Measurements from ENCODE around the gene CKAP4. TPM values are rescaled to one million over a fixed set of nuclear protein-coding genes. Genes with fewer than 3 reads are reported as not detected.

The CKAP4 gene
- total RNA-seq, 1 experiment from 2014 or later = 39.1 TPM

DNA sequence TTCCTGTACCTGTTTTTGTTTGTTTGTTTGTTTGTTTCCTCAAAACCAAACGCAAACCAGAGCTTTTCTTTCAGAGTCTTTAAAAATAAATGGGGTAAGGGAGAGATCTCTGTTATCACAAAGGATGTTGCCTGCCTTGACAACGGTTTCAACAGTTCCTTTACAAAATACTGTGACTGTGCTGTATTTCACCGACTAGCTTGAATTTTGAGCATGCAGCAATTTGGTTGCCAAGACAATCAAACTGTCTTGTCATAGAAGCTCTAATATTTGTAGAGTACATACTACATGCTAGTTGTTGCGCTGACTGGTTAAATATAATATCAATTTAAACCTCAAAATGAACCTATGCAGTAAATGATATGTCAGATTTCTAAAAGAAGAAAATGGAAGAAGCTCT lies 32.3 kb upstream of the CKAP4 start:
- in situ Hi-C loops (cut with HindIII; ENCODE audit: low pct_unique_long_range_greater_than_20kb, low sequenced_read_pairs) = no loop called here
- DNase-seq (ENCODE audit: low read depth) = no peak

DNA sequence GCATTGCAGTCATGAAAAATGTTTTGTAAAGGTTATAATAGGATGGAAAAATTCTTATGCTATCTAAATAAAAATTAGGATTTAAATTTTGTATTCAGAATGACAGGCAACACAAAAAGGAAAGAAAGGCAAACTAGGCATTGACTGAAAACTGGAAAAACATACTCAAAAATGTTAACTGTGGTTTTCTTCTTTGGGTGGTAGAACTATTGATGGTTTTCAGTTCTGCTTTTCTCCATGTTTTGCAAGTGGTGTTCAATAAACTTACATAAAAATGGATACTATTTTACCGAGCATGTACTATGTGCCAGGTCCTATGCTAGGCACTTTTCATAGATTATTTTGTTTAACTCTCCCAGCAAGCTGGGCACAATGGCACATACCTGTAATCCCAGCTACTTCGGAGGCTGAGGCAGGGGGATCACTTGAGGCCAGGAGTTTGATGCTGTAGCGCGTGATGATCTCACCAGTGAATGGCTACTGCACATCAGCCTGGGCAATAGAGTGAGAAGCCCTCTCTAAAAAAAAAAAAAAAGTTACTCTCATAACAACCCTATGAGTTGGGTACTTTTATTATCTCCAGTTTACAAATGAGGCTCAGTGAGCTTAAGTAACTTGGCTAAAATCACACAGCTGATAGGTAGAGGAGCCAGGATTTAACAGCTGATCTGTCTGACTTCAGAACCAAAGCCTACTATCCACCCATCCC lies 28.4 kb upstream of the CKAP4 start:
- in situ Hi-C loops (cut with HindIII; ENCODE audit: low pct_unique_long_range_greater_than_20kb, low sequenced_read_pairs) = no loop called here
- no peak for DNase-seq (ENCODE audit: low read depth)

DNA sequence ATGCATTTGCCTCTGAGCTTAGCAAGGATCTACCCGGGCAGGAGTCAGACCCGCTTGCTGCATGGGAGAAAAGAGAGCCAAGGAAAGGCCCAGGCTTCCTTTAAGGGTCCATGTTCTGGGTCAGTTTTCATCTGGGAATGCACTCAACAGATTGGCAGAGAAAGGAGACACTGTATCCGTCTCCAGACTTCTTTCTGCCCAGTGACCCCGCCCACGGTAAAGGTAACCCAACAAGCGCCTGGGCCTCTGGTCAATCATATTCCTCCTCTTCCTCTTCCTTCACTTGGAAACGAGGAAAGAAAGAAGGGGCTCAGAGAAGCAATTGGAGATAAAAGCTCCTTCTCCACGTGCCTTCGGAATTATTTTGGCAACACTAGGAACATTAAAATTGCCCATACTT lies 27.6 kb upstream of the CKAP4 start:
- DNase-seq (ENCODE audit: low read depth) = no peak
- in situ Hi-C loops (cut with HindIII; ENCODE audit: low pct_unique_long_range_greater_than_20kb, low sequenced_read_pairs) = no loop called here

DNA sequence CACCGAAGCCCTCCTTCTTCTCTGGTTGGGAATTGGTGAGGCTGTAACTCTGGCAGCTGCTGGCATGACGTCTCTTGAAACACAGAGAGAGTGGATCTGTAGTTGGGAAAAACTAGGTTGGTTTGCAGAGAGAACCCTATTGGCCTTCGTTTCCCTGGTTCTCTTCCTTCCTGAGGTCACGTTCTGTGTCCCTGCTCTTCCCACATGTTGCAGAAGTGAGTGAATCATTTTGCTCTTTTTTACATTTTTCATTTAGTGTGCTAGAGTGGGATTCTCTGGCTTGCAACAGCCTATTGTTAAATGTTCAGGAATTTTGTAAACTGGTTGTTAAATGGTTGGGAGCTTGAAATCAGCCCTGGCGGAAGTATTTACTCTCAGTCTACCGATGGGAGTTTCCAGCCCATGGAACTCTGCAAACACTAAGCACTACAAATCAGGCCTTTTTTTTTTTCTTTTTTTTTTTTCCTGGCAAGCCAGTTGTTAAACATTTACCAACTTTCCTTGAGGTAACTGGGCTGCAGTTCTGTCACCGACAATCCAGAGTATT lies 26.8 kb upstream of the CKAP4 start:
- DNase-seq (ENCODE audit: low read depth) = no peak
- in situ Hi-C loops (cut with HindIII; ENCODE audit: low pct_unique_long_range_greater_than_20kb, low sequenced_read_pairs) = no loop called here

DNA sequence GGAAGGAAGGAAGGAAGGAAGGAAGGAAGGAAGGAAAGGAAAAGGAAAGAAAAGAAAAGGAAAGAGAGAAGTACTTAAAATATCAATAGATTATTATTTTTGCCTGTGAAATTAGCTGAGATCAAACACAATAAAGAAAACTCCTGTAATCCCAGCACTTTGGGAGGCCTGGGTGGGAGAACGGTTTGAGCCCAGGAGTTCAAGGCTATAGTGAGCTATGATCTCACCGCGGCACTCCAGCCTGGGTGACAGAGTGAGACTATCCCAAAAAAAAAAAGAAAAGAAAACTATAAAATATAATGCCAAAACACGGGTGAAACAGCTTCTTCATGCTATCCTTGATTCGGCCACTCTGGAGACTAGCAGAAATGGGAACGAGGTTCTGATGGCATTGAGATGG lies 26.2 kb upstream of the CKAP4 start:
- in situ Hi-C loops (cut with HindIII; ENCODE audit: low pct_unique_long_range_greater_than_20kb, low sequenced_read_pairs) = no loop called here
- no peak for DNase-seq (ENCODE audit: low read depth)

DNA sequence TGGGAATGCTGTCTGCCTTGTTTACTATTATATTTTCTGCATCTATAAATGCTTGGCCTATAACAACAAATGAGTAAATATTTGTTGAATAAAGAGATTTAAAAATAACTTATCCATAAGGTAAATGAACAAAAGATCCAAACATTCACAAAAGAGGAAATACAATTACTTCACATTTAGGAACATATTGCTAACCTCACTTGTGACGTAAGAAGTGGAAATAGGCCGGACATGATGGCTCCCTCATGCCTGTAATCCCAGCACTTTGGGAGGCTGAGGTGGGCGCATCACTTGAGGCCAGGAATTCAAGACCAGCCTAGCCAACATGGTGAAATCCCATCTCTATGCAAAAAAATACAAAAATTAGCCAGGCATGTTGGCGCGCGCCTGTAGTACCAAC lies 25.7 kb upstream of the CKAP4 start:
- in situ Hi-C loops (cut with HindIII; ENCODE audit: low pct_unique_long_range_greater_than_20kb, low sequenced_read_pairs) = no loop called here
- DNase-seq (ENCODE audit: low read depth) = no peak

DNA sequence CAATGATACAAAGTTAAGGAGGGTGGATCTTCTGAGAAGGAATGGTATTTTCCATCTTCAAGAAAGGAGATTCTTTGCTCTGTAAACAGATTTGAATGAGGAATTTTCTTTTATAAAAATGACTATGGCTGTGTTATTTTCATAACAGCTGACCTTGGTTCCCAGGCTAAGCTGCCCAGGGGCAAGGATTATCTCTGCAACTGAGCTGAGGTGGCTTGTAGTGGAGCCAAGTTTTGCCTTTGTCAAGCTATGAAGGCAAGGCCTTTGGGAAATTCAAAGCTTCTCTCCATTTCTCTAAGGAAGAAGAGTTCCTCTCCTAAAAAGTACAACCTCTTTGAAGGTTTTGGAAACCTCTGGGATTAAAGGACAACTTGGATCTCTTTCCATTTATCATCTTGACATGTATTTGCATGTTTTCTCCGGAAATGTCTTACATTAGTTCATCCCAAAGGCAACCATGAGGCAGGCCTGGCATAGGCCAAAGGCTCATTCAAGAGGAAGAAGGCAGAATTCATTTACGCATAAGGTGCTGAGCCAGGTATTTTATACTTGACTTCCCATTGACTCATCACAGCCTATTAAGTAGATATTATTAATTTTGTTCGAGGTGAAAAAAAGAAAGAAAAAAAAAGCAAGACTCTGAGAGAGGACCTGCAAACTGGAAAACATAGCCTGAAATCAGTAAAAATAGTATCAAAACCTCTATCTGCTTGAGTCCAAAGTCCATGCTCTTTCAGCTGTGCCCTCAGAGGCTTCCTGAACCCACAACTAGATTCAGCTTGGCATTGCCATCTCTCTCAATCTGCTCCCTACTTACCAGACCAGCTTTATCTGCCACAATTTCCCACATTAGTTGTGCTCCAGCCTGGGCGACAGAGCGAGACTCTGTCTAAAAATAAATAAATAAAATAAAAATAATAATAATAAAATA lies 24.0 kb upstream of the CKAP4 start:
- in situ Hi-C loops (cut with HindIII; ENCODE audit: low pct_unique_long_range_greater_than_20kb, low sequenced_read_pairs) = no loop called here
- no peak for DNase-seq (ENCODE audit: low read depth)

DNA sequence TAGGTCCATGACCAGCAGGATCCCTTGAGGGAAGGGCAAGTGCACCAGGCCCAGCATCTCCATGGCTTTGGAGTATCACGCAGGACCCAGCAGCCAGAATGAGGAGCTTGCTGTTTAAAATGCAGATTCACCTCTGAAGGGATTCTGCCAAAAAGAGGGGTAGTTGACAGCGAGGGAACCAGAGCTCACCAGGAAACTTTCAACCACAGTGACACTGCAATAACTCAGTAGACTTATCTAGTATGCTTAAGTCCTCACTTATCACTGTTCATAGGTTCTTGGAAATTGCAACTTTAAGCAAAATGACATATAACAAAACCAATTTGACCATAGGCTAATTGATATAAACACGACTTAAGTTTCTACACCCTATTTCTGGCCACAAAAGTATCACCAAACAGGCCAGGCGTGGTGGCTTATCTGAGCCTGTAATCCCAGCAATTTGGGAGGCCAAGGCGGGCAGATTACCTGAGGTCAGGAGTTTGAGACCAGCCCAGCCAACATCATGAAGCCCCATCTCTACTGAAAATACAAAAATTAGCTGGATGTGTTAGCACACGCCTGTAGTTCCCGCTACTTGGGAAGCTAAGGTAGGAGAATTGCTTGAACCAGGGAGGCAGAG lies 21.4 kb upstream of the CKAP4 start:
- no peak for DNase-seq (ENCODE audit: low read depth)
- in situ Hi-C loops (cut with HindIII; ENCODE audit: low pct_unique_long_range_greater_than_20kb, low sequenced_read_pairs) = no loop called here

DNA sequence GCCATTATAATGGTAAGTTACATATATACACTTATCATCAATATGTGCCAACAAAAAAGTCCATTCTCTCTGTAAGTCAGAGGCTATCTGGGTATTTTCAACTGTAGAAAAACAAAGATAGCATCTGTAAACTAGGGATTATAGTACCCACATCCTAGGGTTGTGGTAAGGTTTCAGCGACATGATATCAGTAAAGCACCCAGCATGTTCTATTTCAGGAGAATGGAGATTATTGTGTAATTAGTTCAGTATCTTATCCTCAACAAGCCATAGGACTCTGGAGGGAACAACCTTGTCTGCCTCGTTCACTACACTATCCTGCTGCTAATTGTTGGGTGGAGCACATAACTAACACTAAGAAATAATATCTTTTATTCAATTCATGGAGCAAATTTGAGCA lies 19.7 kb upstream of the CKAP4 start:
- in situ Hi-C loops (cut with HindIII; ENCODE audit: low pct_unique_long_range_greater_than_20kb, low sequenced_read_pairs) = no loop called here
- no peak for DNase-seq (ENCODE audit: low read depth)

DNA sequence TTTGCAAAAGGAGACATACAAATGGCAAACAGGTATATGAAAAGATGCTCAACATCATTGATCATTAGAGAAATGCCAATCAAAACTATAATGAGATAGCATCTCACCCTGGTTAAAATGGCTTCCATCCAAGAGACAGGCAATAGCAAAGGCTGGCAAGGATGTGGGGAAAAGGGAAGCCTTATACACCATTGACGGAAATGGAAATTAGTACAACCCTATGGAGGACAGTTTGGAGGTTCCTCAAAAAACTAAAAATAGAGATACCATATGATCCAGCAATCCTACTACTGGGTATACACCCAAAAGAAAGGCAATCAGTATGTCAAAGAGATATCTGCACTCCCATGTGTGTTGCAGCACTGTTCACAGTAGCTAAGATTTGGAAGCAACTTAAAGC lies 17.3 kb upstream of the CKAP4 start:
- in situ Hi-C loops (cut with HindIII; ENCODE audit: low pct_unique_long_range_greater_than_20kb, low sequenced_read_pairs) = no loop called here
- DNase-seq (ENCODE audit: low read depth) = no peak

DNA sequence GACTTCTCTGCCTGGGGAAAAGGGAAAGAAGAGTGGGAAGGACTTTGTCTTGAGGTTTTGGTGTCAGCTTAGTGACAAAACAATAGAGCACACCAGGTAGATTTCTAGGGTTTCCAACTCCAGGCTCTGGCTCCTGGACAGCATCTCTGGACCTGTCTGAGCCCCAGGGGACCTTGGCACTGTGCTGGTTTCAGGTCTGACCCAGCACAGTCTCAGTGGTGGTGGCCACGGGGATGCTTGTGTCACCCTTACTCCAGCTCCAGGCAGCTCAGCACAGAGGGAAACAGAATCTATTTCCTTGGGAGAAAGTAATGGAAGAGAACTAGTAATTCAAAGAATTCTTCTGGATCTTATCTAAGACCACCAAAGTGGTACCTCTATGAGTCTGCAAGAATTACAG lies 11.1 kb upstream of the CKAP4 start:
- in situ Hi-C loops (cut with HindIII; ENCODE audit: low pct_unique_long_range_greater_than_20kb, low sequenced_read_pairs) = no loop called here
- no peak for DNase-seq (ENCODE audit: low read depth)

DNA sequence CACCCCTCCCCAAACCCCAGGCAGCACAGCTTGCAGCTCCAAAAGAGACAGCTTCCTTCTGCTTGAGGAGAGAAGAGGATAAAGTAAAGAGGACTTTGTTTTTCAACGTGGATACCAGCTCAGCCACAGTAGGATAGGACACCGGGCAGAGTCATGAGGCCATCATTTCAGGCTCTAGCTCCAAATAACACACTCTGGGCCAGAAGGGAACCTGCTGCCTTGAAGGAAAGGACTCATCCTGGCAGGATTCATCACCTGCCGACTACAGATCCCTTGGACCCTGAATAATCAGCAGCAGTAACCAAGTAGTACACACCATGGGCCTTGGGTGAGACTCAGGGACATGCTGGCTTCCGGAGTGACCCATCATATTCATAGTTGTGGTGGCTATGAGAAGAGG lies 10.4 kb upstream of the CKAP4 start:
- in situ Hi-C loops (cut with HindIII; ENCODE audit: low pct_unique_long_range_greater_than_20kb, low sequenced_read_pairs) = no loop called here
- DNase-seq (ENCODE audit: low read depth) = no peak

DNA sequence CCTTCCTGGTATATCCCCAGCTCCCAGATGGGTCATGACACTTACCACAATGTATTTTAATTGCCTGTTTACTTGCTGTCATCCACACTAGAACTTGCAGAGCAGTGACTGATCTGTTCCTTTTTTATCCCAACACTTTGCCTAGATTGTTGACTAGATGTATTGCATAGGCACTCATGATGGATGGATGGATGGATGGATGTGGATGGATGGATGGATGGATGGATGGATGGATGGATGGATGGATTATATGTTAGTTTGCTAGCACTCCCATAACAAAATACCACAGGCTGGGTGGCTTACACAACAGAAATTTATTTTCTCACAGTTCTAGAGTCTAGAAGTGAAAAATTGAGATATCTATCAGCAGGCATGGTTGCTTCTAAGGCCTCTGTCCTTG lies 8.7 kb upstream of the CKAP4 start:
- in situ Hi-C loops (cut with HindIII; ENCODE audit: low pct_unique_long_range_greater_than_20kb, low sequenced_read_pairs) = no loop called here
- DNase-seq (ENCODE audit: low read depth) = no peak

DNA sequence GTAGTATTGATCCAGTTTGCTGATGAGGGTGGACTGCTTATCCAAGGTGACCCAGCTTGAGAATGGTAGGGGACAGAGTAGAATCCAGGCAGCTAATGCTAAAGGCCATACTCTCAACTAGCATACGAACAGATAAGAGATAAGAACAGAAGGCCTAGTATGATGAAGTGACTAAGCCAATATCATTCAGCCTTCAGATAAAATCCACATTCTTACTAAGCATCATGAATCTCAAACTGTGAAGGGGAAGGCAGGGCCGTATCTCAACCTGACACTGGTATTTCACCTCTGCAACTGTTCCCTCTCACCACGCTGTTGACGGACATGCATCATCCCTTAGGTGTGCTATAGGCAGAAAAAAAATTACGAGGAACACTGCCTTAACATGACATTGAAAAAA lies 8.1 kb upstream of the CKAP4 start:
- in situ Hi-C loops (cut with HindIII; ENCODE audit: low pct_unique_long_range_greater_than_20kb, low sequenced_read_pairs) = no loop called here
- DNase-seq (ENCODE audit: low read depth) = no peak

DNA sequence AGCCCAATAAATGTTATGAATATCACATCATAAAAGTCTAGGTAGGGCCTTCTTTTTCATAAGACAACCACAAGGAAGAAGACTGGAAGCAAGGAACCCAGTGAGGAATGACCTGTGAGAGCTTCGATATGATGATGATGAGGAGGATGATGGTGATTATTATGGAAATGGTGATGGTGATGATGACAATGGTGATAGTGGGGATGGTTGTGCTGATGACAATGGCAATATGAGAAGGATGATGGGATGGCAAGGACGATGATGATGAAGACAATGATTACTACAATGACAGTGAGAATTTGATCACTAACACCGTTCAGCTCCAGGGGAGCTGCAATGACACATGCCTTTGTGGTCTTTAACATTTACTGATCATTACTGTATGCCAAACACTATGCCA lies 7.7 kb upstream of the CKAP4 start:
- in situ Hi-C loops (cut with HindIII; ENCODE audit: low pct_unique_long_range_greater_than_20kb, low sequenced_read_pairs) = no loop called here

DNA sequence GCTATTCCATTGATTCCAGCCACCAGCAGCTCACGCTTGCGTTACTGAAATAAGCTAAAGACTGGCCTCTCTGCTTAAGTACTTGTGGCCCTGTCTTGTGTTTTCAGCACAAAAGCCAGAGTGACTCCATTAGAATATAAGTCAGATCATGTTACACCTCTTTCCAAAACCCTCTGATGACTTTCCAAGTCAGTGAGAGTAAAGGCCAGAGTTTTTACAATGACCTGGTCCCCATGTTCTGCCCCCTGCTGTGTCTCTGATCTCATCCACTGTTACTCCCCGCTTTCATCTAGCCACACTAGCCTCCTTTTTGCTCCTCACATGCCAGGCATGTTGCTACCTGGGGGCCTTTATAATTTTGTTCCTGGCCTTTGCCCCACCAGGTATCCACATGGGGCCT lies 6.9 kb upstream of the CKAP4 start:
- DNase-seq (ENCODE audit: low read depth) = no peak
- in situ Hi-C loops (cut with HindIII; ENCODE audit: low pct_unique_long_range_greater_than_20kb, low sequenced_read_pairs) = no loop called here

More for the DNA sequence above, 7.7 kb upstream of the CKAP4 start:
- DNase-seq (ENCODE audit: low read depth) = no peak

DNA sequence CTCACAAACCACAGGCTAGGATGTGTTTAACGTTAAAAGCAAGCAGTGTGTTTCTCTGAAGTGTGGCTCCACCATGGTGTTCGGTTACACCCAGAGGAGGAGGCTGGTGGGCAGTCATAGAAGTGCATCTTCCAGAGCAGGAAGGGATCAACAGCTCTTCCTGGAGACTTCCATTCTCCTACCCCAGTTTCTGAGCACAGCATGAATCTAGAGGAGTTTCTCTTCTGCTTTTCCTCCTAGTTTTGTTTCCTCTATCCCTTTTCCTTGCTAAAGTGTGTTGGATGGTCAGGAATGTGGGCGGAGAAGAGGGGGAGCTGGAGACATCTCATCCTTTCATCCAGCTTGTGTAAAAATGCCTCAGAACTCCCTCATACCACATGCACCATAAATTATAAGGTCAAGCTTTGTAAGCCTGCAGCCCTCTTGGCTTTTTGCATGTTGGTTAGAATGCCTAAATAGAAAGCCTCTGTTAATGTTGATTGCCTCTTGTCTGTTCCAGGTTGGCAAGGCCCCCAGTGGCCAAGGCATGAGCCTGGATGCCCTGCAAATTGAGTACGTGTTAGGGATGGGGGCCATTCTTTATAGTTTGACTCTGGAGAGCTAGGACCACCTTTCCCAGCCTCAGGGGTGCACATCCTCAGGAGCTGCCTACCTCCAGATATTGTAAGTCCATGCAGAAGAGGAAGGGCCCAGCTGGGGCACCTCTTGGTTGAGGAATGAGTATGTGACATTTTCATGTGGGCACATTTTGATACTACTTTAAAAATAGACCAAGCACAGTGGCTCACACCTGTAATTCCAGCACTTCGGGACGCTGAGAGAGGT lies 4.0 kb upstream of the CKAP4 start:
- in situ Hi-C loops (cut with HindIII; ENCODE audit: low pct_unique_long_range_greater_than_20kb, low sequenced_read_pairs) = no loop called here
- no peak for DNase-seq (ENCODE audit: low read depth)

DNA sequence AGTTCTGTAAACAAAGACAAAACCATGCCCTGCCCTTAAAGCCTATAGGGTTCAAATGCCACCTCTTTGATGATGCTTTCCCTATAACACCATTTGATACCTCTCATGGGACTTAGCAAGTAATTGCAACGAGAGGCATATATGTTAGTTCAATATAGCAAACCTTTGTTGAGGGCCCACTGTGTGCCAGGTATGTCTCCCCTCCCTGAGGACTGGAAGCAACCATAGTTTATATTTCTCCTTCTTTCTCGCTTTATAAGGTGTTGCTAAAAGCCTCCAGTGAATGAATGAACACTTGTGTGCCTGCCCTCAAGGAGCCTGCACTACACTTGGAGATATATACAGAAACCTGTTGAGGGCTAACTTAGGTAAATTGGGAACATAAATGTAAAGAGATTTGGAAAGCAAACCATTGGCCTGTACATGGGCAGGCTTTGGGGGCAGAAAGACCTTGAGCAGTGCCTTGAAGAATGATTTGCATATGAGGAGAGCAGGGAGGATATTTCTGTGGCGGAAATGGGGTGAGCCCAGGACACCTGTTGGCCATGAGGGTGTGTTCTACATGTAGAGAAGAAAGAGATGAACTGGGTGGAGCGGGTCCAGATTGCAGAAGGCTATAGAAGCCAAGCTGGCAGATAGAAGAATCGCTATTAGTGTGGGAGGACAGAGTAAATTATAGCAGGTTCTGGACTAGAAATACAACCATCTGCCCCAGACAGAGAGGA lies 1.8 kb upstream of the CKAP4 start:
- DNase-seq (ENCODE audit: low read depth) = no peak
- in situ Hi-C loops (cut with HindIII; ENCODE audit: low pct_unique_long_range_greater_than_20kb, low sequenced_read_pairs) = no loop called here

Measured in Caki2 (cell line).